Neural cell (in vitro differentiated cells): ENCODE measurements around the gene GALNT2.

Experiments
- POLR2AphosphoS5 ChIP-seq: IDR thresholded peaks from 2 replicates; pipeline ENCODE4 v1.6.1; 2012
- TAF1 ChIP-seq: IDR thresholded peaks from 2 replicates; pipeline ENCODE4 v1.6.1; 2012; ENCODE audit warnings: low read depth
- TF ChIP-seq, protein P1 (sequence below): fragments of 450-650 bp; IDR thresholded peaks from 2 replicates; pipeline ENCODE4 v1.5.1; 2014; ENCODE audit warnings: antibody characterized with exemption, mild to moderate bottlenecking, moderate library complexity; ENCODE audit not compliant: poor library complexity, severe bottlenecking

- TF ChIP-seq, protein P1, sequence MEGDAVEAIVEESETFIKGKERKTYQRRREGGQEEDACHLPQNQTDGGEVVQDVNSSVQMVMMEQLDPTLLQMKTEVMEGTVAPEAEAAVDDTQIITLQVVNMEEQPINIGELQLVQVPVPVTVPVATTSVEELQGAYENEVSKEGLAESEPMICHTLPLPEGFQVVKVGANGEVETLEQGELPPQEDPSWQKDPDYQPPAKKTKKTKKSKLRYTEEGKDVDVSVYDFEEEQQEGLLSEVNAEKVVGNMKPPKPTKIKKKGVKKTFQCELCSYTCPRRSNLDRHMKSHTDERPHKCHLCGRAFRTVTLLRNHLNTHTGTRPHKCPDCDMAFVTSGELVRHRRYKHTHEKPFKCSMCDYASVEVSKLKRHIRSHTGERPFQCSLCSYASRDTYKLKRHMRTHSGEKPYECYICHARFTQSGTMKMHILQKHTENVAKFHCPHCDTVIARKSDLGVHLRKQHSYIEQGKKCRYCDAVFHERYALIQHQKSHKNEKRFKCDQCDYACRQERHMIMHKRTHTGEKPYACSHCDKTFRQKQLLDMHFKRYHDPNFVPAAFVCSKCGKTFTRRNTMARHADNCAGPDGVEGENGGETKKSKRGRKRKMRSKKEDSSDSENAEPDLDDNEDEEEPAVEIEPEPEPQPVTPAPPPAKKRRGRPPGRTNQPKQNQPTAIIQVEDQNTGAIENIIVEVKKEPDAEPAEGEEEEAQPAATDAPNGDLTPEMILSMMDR: peak; percentile 21
- TF ChIP-seq POLR2AphosphoS5: no peak
- no peak for TF ChIP-seq TAF1
Measured at GRCh38 chr1:230109895-230110667, 43.0 kb downstream of the GALNT2 start.
